HEK293 (cell line): Measurements from ENCODE around the gene ZNF469.
A peak's percentile ranks its signal among the peaks of the same experiment; 100 is the strongest.

Experiments
- CTCF ChIA-PET: fragments of 350-600 bp; formaldehyde crosslinking; extraction: SDS; loops from one replicate; lab custom pipeline; 2021; ENCODE audit warnings: antibody characterized with exemption; lab: Yijun Ruan, JAX
- POLR2A ChIA-PET: fragments of 300-600 bp; formaldehyde crosslinking; extraction: SDS; loops from one replicate; lab custom pipeline; 2020; ENCODE audit warnings: antibody characterized with exemption, inconsistent platforms; lab: Yijun Ruan, JAX
- H3K27ac ChIP-seq: fragments of 200-500 bp; sonication (Bioruptor generic); 2 replicates; pipeline ENCODE4 v1.5.1; 2014; ENCODE audit warnings: low read depth, low read length, control low read depth, inconsistent platforms; ENCODE audit errors: extremely low read depth
- H3K36me3 ChIP-seq, 2 experiments: fragments of 200-500 bp in 1 of 2; sonication (Bioruptor generic) in 1 of 2; 1 replicate in 1 of 2; 2 replicates in 1 of 2; pipeline ENCODE4 v1.5.1; 2014 to 2017; ENCODE audit warnings: inconsistent platforms in 2 of 2, low read length in 2 of 2; ENCODE audit not compliant: control insufficient read depth in 2 of 2, insufficient read depth in 1 of 2
- H3K4me1 ChIP-seq: fragments of 200-500 bp; sonication (Bioruptor generic); 2 replicates; pipeline ENCODE4 v1.5.1; 2014; ENCODE audit warnings: mild to moderate bottlenecking, low read length, inconsistent platforms; ENCODE audit not compliant: control insufficient read depth, insufficient read depth
- H3K4me3 ChIP-seq: 2 replicates; pipeline ENCODE4 v1.5.1; 2011; ENCODE audit warnings: low read depth, mild to moderate bottlenecking, control low read depth, low read length, moderate library complexity
- H3K9me3 ChIP-seq: fragments of 200-500 bp; sonication (Bioruptor generic); 2 replicates; pipeline ENCODE4 v1.5.1; 2014; ENCODE audit warnings: low read depth, low read length, inconsistent platforms; ENCODE audit not compliant: control insufficient read depth, insufficient read depth
- ELK4 ChIP-seq: IDR thresholded peaks from 2 replicates; pipeline ENCODE4 v1.6.1; 2011; ENCODE audit warnings: mild to moderate bottlenecking, low read depth, low read length, borderline replicate concordance
- GLIS1 ChIP-seq: fragments of 450-650 bp; formaldehyde crosslinking; IDR thresholded peaks from 2 replicates; pipeline ENCODE4 v1.5.1; 2016; ENCODE audit warnings: missing biosample characterization, missing genetic modification characterization
- PRDM10 ChIP-seq: fragments of 450-650 bp; formaldehyde crosslinking; IDR thresholded peaks from 2 replicates; pipeline ENCODE4 v1.5.1; 2016; ENCODE audit warnings: missing biosample characterization, missing genetic modification characterization
- ZIC2 ChIP-seq: fragments of 450-650 bp; formaldehyde crosslinking; IDR thresholded peaks from 2 replicates; pipeline ENCODE4 v1.5.1; 2016; ENCODE audit warnings: missing biosample characterization, missing genetic modification characterization
- ZNF10 ChIP-seq: fragments of 450-650 bp; formaldehyde crosslinking; IDR thresholded peaks from 2 replicates; pipeline ENCODE4 v1.5.1; 2017; ENCODE audit warnings: missing biosample characterization, missing genetic modification characterization
- ZNF112 ChIP-seq: fragments of 450-650 bp; formaldehyde crosslinking; IDR thresholded peaks from 2 replicates; pipeline ENCODE4 v1.5.0; 2017; ENCODE audit warnings: missing biosample characterization, missing genetic modification characterization
- ZNF133 ChIP-seq: fragments of 450-650 bp; formaldehyde crosslinking; IDR thresholded peaks from 2 replicates; pipeline ENCODE4 v1.5.1; 2016; ENCODE audit warnings: missing biosample characterization, missing genetic modification characterization
- ZNF354C ChIP-seq: fragments of 450-650 bp; formaldehyde crosslinking; IDR thresholded peaks from 2 replicates; pipeline ENCODE4 v1.5.1; 2016; ENCODE audit warnings: missing biosample characterization, missing genetic modification characterization, low read depth, borderline replicate concordance
- ZNF426 ChIP-seq: fragments of 450-650 bp; formaldehyde crosslinking; IDR thresholded peaks from 2 replicates; pipeline ENCODE4 v1.5.1; 2017; ENCODE audit warnings: missing biosample characterization, missing genetic modification characterization, mild to moderate bottlenecking, inconsistent platforms, moderate library complexity
- ZNF580 ChIP-seq: fragments of 450-650 bp; formaldehyde crosslinking; IDR thresholded peaks from 2 replicates; pipeline ENCODE4 v1.5.1; 2016; ENCODE audit warnings: missing biosample characterization, missing genetic modification characterization
- ZNF596 ChIP-seq: fragments of 450-650 bp; IDR thresholded peaks from 2 replicates; pipeline ENCODE4 v1.5.0; 2018; ENCODE audit warnings: missing biosample characterization, mild to moderate bottlenecking, missing genetic modification characterization, moderate library complexity
- ZNF777 ChIP-seq: fragments of 450-650 bp; formaldehyde crosslinking; IDR thresholded peaks from 2 replicates; pipeline ENCODE4 v1.5.1; 2017; ENCODE audit warnings: missing biosample characterization, missing genetic modification characterization, borderline replicate concordance
- ZNF785 ChIP-seq: fragments of 450-650 bp; formaldehyde crosslinking; IDR thresholded peaks from 2 replicates; pipeline ENCODE4 v1.5.1; 2016; ENCODE audit warnings: missing biosample characterization, missing genetic modification characterization
- ZNF837 ChIP-seq: fragments of 450-650 bp; formaldehyde crosslinking; IDR thresholded peaks from 2 replicates; pipeline ENCODE4 v1.5.1; 2016; ENCODE audit warnings: missing biosample characterization, missing genetic modification characterization
- ZSCAN16 ChIP-seq: fragments of 450-650 bp; formaldehyde crosslinking; IDR thresholded peaks from 2 replicates; pipeline ENCODE4 v1.5.1; 2016; ENCODE audit warnings: missing biosample characterization, missing genetic modification characterization
- TF ChIP-seq, protein P1 (sequence below): fragments of 450-650 bp; IDR thresholded peaks from 2 replicates; pipeline ENCODE4 v1.5.1; 2018; ENCODE audit warnings: missing biosample characterization, missing genetic modification characterization

ZNF469 gene

GRCh38 chr16:88378401-88378800 is 4.4 kb upstream of the ZNF469 start:
- no peaks in the 10 kb centered on the region for H3K36me3 ChIP-seq
- ChIA-PET POLR2A (no interaction called here), CTCF (interaction anchor here (0.6 kb wide), 1 partner anchor 303 kb away, joined by 3 read pairs; no protein-coding TSS in a partner anchor)
- TF ChIP-seq ZNF777 (no peak), ELK4 (no peak), ZNF112 (no peak), ZNF837 (tag by site-specific recombination) (no peak), PRDM10 (tag by site-specific recombination) (no peak), ZNF426 (tag by site-specific recombination) (no peak)
- no peak overlapping the region for H3K4me3 ChIP-seq
- H3K27ac ChIP-seq: no peak overlapping the region
- no peaks in the 10 kb centered on the region for H3K9me3 ChIP-seq
- H3K4me1 ChIP-seq: no peaks in the 10 kb centered on the region

DNA sequence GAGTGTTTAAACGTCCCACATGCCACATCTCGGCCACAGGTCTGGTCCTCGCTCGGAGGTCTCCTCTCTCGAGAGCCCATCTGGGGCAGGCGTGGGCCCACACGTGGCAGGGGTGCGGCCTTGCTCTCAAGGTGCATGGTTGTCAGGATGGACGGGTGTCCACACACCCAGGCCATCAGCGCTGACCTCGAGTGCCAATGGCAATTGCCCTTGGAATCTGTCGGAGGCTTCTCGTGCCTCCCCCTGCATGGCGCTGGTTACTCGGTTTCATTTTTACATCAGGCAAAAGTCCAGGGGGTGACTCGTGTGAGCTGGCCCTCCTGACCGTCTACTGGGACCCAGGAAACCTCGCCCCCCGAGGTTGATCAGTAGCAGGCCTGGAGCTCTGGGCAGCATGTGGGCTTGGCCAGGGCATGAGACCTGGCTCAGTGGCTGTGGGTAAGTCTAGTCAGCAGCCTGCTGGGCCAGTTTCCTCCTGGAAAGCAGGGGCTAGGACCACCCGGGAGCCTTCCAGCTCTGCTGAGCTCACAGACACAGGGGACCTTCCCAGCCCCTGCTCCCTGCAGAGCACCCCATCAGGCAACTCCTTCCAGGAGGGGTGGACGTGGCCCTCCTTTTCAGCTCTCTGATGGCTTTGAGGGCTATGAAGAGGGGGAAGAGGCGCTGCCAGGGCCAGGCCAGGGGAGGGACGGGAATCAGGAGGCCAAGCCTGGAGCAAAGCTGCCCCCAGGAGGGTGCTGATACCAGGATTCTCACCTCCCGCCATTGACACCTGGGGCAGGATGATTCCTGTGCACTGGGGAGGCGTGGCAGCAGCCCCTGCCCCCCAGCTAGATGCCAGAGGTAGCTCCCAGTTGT is 3.7 kb upstream of the ZNF469 start:
- Histone ChIP-seq H3K36me3 (no peaks in the 10 kb centered on the region), H3K4me1 (no peaks in the 10 kb centered on the region), H3K27ac (no peak overlapping the region), H3K4me3 (no peak overlapping the region), H3K9me3 (no peaks in the 10 kb centered on the region)
- ChIA-PET CTCF (interaction anchor here (0.6 to 0.7 kb wide), 2 partner anchors 182 to 303 kb away, joined by 3 read pairs; no protein-coding TSS in a partner anchor), POLR2A (no interaction called here)
- TF ChIP-seq ZNF785 (no peak), GLIS1 (tag by site-specific recombination) (peak; percentile 25), ZIC2 (tag by site-specific recombination) (peak; percentile 79)

GRCh38 chr16:88379694-88380040 is 3.1 kb upstream of the ZNF469 start:
- Histone ChIP-seq H3K27ac (no peak overlapping the region), H3K4me1 (no peaks in the 10 kb centered on the region), H3K4me3 (no peak overlapping the region), H3K9me3 (no peaks in the 10 kb centered on the region)
- ChIA-PET CTCF (interaction anchor here (0.7 kb wide), 1 partner anchor 183 kb away, joined by 3 read pairs; no protein-coding TSS in a partner anchor), POLR2A (no interaction called here)
- no peak for TF ChIP-seq ZNF596
- no peak for TF ChIP-seq ZNF10
- TF ChIP-seq ZSCAN16 (tag by site-specific recombination): no peak
- no peak for TF ChIP-seq ZNF354C (tag by site-specific recombination)
- TF ChIP-seq, protein P1, sequence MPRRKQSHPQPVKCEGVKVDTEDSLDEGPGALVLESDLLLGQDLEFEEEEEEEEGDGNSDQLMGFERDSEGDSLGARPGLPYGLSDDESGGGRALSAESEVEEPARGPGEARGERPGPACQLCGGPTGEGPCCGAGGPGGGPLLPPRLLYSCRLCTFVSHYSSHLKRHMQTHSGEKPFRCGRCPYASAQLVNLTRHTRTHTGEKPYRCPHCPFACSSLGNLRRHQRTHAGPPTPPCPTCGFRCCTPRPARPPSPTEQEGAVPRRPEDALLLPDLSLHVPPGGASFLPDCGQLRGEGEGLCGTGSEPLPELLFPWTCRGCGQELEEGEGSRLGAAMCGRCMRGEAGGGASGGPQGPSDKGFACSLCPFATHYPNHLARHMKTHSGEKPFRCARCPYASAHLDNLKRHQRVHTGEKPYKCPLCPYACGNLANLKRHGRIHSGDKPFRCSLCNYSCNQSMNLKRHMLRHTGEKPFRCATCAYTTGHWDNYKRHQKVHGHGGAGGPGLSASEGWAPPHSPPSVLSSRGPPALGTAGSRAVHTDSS (tag by site-specific recombination): no peak
- no peak for TF ChIP-seq ZNF580 (tag by site-specific recombination)
- TF ChIP-seq ZNF133 (tag by site-specific recombination): no peak
- TF ChIP-seq, all 188 proteins: peak for 0
- H3K36me3 ChIP-seq: no peaks in the 10 kb centered on the region
